HS-5 (cell line): ENCODE data around the gene BCKDHB.

Experiments
- DNase-seq: peaks from one replicate; pipeline ENCODE4 v3.0.0-alpha.2; 2012; ENCODE audit warnings: low read depth

Gene BCKDHB

GRCh38 chr6:80151635-80152034 lies 45.2 kb downstream of the BCKDHB start:
- DNase-seq: no peak

- DNase-seq: no peak
Measured at GRCh38 chr6:80154160-80154559, 47.7 kb downstream of the BCKDHB start.

- no peak for DNase-seq
Measured at GRCh38 chr6:80156221-80156620, 49.8 kb downstream of the BCKDHB start.

GRCh38 chr6:80158478-80158989 lies 52.1 kb downstream of the BCKDHB start:
- DNase-seq: no peak

- no peak for DNase-seq
Measured at GRCh38 chr6:80161434-80161833, 55.0 kb downstream of the BCKDHB start.

- DNase-seq: peak; percentile 80
Measured at GRCh38 chr6:80163754-80164187, 57.3 kb downstream of the BCKDHB start.

GRCh38 chr6:80165143-80165542 lies 58.7 kb downstream of the BCKDHB start:
- DNase-seq: peak; percentile 80

GRCh38 chr6:80165819-80166218 lies 59.3 kb downstream of the BCKDHB start:
- DNase-seq: no peak

- no peak for DNase-seq
Measured at GRCh38 chr6:80170433-80170832, 64.0 kb downstream of the BCKDHB start.

GRCh38 chr6:80173411-80173810 lies 66.9 kb downstream of the BCKDHB start:
- DNase-seq: no peak

GRCh38 chr6:80174900-80175572 lies 68.6 kb downstream of the BCKDHB start:
- peak; percentile 69 for DNase-seq

- no peak for DNase-seq
Measured at GRCh38 chr6:80179695-80180094, 73.2 kb downstream of the BCKDHB start.

- no peak for DNase-seq
Measured at GRCh38 chr6:80181352-80182081, 75.0 kb downstream of the BCKDHB start.

- peak; percentile 35 for DNase-seq
Measured at GRCh38 chr6:80182308-80182707, 75.8 kb downstream of the BCKDHB start.

GRCh38 chr6:80183019-80183795 lies 76.7 kb downstream of the BCKDHB start:
- DNase-seq: no peak

- DNase-seq: no peak
Measured at GRCh38 chr6:80185492-80185891, 79.0 kb downstream of the BCKDHB start.

GRCh38 chr6:80186082-80186481 lies 79.6 kb downstream of the BCKDHB start:
- DNase-seq: no peak

GRCh38 chr6:80196906-80197305 lies 90.4 kb downstream of the BCKDHB start:
- no peak for DNase-seq

- no peak for DNase-seq
Measured at GRCh38 chr6:80197474-80197873, 91.0 kb downstream of the BCKDHB start.

GRCh38 chr6:80197986-80198385 lies 91.5 kb downstream of the BCKDHB start:
- no peak for DNase-seq

- DNase-seq: no peak
Measured at GRCh38 chr6:80203283-80203682, 96.8 kb downstream of the BCKDHB start.

- no peak for DNase-seq
Measured at GRCh38 chr6:80205404-80205803, 98.9 kb downstream of the BCKDHB start.

GRCh38 chr6:80206758-80207157 lies 100.3 kb downstream of the BCKDHB start:
- no peak for DNase-seq
